ENCODE data around the gene FHOD3. TPM values are rescaled to one million over a fixed set of nuclear protein-coding genes. Genes with fewer than 3 reads are reported as not detected.

FHOD3 gene
- total and polyA plus RNA-seq, 2 experiments from 2014 or later = 2.7 to 8.7 TPM

GRCh38 chr18:36374262-36374661 is 76.7 kb downstream of the FHOD3 start (continued):
- no peak for TF ChIP-seq REST (IDR thresholded peaks at IDR 0.05; ENCODE audit: unreplicated experiment)

- Histone ChIP-seq H3K27me3 (ENCODE audit: insufficient read depth) (no peaks in the 10 kb centered on the region), H3K4me1 (ENCODE audit: insufficient read depth) (no peaks in the 10 kb centered on the region), H3F3A (replicated peaks; ENCODE audit: low read depth) (no peaks in the 10 kb centered on the region), H3K36me3 (ENCODE audit: insufficient read depth) (no peaks in the 10 kb centered on the region), H3K4me3 (no peak overlapping the region), H2AFZ (no peak overlapping the region), H4K20me1 (replicated peaks; ENCODE audit: insufficient read depth) (no peaks in the 10 kb centered on the region), H3K9me2 (ENCODE audit: insufficient read depth) (0 out of 2 replicates have a peak, but pooled peaks cover 3% of the 10 kb centered on the region), H3K27ac (ENCODE audit: low read depth) (no peak overlapping the region), H3K79me2 (replicated peaks; ENCODE audit: insufficient read depth) (no peaks in the 10 kb centered on the region), H3K4me2 (no peak overlapping the region)
- ATAC-seq (no peak), DNase-seq (ENCODE audit: low spot score) (no peak)
- Mint-ChIP-seq H3K9me3 (no peaks in the 10 kb centered on the region; the same call in 2 of the 3 replicates), H3K27me3 (ENCODE audit: insufficient read depth, low read depth, poor library complexity) (no peaks in the 10 kb centered on the region), H3K27ac (no peak overlapping the region), H3K4me1 (peaks cover 4% of the 10 kb centered on the region), H3K36me3 (ENCODE audit: low read depth) (peaks cover 3% of the 10 kb centered on the region; the same call in 2 of the 3 replicates), H3K4me3 (no peak overlapping the region)
- TF ChIP-seq JUNB (IDR thresholded peaks at IDR 0.05; ENCODE audit: unreplicated experiment) (no peak), STAT1 (IDR thresholded peaks at IDR 0.05; ENCODE audit: unreplicated experiment) (no peak)
These were observed 77.6 kb downstream of the FHOD3 start for GRCh38 chr18:36375118-36375517.

- H3K9me2 ChIP-seq (ENCODE audit: insufficient read depth) = 0 out of 2 replicates have a peak, but pooled peaks cover 3% of the 10 kb centered on the region
- no peaks in the 10 kb centered on the region for H4K20me1 ChIP-seq (replicated peaks; ENCODE audit: insufficient read depth)
- DNase-seq (ENCODE audit: low spot score) (no peak), ATAC-seq (no peak)
- no peak overlapping the region for H3K4me3 Mint-ChIP-seq
- no peaks in the 10 kb centered on the region; the same call in 2 of the 3 replicates for H3K9me3 Mint-ChIP-seq
- H3K27me3 Mint-ChIP-seq (ENCODE audit: insufficient read depth, low read depth, poor library complexity) = no peaks in the 10 kb centered on the region
- H3K79me2 ChIP-seq (replicated peaks; ENCODE audit: insufficient read depth) = no peaks in the 10 kb centered on the region
- H3K4me3 ChIP-seq = no peak overlapping the region
- H3K4me2 ChIP-seq = no peak overlapping the region
- no peak overlapping the region for H2AFZ ChIP-seq
- peaks cover 6% of the 10 kb centered on the region for H3K4me1 Mint-ChIP-seq
- H3K27me3 ChIP-seq (ENCODE audit: insufficient read depth) = no peaks in the 10 kb centered on the region
- no peak overlapping the region for H3K27ac ChIP-seq (ENCODE audit: low read depth)
- no peaks in the 10 kb centered on the region for H3F3A ChIP-seq (replicated peaks; ENCODE audit: low read depth)
- H3K27ac Mint-ChIP-seq = no peak overlapping the region
- no peaks in the 10 kb centered on the region for H3K36me3 ChIP-seq (ENCODE audit: insufficient read depth)
- no peaks in the 10 kb centered on the region for H3K4me1 ChIP-seq (ENCODE audit: insufficient read depth)
- H3K36me3 Mint-ChIP-seq (ENCODE audit: low read depth) = no peaks in the 10 kb centered on the region
- no peak for TF ChIP-seq ZNF331 (CRISPR knock-in tag; IDR thresholded peaks at IDR 0.05; ENCODE audit: low read depth)
- TF ChIP-seq NANOG (IDR thresholded peaks at IDR 0.05; ENCODE audit: borderline replicate concordance) = no peak
- no peak for TF ChIP-seq REST (IDR thresholded peaks at IDR 0.05; ENCODE audit: unreplicated experiment)
- TF ChIP-seq CTCF (conservative IDR thresholded peaks at IDR 0.05; ENCODE audit: low read depth in 2 of 2) = no peak
These were observed 78.8 kb downstream of the FHOD3 start for GRCh38 chr18:36376361-36376760.
